Glomerular visceral epithelial cell (primary cell): ENCODE measurements around the gene GFY.
"Not testable (repeated sequence)": the region's sequence is repeated elsewhere in the genome, so short reads cannot be mapped to it uniquely, and the experiment has no call there.

Experiments used
- DNase-seq: peaks from one replicate; pipeline ENCODE4 v3.0.0-alpha.2; 2016; ENCODE audit errors: extremely low spot score

GFY gene

GRCh38 chr19:49469828-49470614 lies 44.8 kb downstream of the GFY start:
- no peak for DNase-seq

DNA sequence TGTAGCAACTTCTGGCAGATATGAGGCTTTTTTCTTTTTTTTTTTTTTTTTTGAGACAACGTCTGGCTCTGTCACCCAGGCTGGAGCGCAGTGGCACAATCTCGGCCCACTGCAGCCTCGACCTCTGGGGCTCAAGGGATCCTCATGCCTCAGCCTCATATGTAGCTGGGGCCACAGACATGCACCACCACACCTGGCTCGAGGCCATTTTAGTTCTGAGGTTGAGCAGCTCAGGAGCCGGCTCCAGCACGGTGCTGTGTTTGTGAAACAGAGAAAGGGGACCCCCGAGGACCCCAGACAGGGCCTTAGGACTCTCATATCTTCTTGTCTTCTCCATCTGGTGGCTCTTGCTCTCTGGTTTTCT lies 45.4 kb downstream of the GFY start:
- no peak for DNase-seq

DNA sequence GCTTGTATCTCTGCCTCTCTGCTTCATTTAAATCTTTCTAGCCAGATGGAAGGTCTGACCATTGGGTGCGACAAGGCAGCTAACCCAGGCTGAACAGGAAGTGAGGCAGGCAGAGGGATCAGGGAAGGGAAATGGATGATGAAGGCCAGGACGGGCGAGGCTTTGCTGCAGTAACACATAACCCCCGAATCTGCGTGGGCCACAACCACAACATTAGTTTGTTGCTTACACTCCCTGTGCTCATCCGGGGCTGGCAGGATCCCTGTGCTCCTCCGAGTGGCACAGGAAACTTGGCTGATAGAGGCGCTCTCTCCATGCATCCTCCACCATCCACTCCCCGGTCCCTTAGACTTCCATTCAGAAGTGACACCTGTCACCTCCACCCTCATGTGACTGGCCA lies 47.7 kb downstream of the GFY start:
- DNase-seq: no peak

- DNase-seq: not testable (repeated sequence)
These were observed 48.3 kb downstream of the GFY start for GRCh38 chr19:49473501-49473867.

GRCh38 chr19:49473868-49474541 lies 48.8 kb downstream of the GFY start, which contains the start of gene FLT3LG:
FLT3LG (plus strand) TSS chr19:49474215; CDS start chr19:49474640, 425 bp downstream.
- peak; percentile 79 for DNase-seq

DNA sequence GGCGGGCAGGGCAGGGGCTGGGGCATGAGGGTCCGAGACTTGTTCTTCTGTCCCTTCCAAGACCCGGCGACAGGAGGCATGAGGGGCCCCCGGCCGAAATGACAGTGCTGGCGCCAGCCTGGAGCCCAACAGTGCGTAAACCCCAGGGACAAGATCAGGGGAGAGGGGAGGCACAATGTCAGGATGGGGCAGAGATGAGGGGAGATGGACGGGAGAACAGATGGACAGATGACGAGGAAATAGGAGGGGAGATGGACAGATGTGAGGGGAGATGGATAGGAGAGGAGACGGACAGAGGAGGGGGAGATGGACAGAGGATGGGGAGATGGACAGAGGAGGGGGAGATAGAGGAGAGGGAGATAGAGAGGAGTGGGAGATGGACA lies 49.3 kb downstream of the GFY start:
- DNase-seq: no peak

- DNase-seq: no peak
These were observed 50.2 kb downstream of the GFY start for GRCh38 chr19:49475191-49475917.

DNA sequence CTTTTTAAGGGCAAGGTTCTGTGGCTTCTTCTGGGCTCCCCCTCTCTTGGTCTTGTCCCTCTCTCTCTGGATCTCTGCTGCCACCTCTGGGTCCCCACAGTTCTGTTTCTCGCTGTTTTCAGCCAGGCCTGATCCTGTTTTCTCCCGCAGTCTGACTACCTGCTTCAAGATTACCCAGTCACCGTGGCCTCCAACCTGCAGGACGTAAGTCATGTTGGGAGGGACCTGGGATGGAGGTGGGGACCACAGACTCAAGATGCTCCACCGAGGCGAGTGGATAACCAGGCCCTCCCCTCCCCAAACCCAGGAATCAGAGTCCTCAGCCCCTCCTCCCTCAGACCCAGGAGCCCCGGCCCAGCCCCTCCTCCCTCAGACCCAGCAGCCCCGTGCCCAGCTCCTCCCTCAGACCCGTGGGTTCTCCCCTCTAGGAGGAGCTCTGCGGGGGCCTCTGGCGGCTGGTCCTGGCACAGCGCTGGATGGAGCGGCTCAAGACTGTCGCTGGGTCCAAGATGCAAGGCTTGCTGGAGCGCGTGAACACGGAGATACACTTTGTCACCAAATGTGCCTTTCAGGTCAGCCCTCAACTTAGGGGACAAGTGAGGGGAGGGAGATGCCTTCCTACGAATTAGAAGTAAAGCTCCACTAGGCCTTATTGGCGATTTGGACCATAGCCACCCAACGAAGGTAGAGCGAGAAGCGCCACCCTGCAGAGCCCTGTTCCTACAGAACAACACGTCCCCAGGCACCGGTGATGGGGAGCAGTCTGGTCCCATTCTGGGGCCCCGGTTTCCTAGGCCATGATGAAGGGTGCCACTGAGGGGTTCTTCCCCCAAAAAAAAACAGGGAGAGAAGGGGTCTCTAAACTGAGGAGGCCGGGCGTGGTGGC lies 51.0 kb downstream of the GFY start:
- DNase-seq: no peak
